Aorta (tissue), 5 donors: ENCODE data around the gene ITCH. TPM values are rescaled to one million over a fixed set of nuclear protein-coding genes. Genes with fewer than 3 reads are reported as not detected.

ENCODE experiments used
- ATAC-seq: fragments of 200-7000 bp; cut with Tn5 transposase; one replicate; pipeline ENCODE4 v1.9.1; 2022; ENCODE audit warnings: moderate library complexity; ENCODE audit not compliant: low FRiP score
- DNase-seq, 2 donors: peaks; one replicate each; pipeline ENCODE4 v3.0.0-alpha.2; 2020
- H3K27ac ChIP-seq, 2 donors: one replicate each; pipeline ENCODE4 v1.5.1; 2013; ENCODE audit warnings: low read length in 2 of 2, mild to moderate bottlenecking in 2 of 2, moderate library complexity in 2 of 2, control low read depth in 1 of 2, inconsistent platforms in 1 of 2, low read depth in 1 of 2
- H3K27me3 ChIP-seq, 2 donors: one replicate each; pipeline ENCODE4 v1.6.1; 2013; ENCODE audit warnings: control low read depth in 1 of 2, low read length in 1 of 2, mild to moderate bottlenecking in 1 of 2, moderate library complexity in 1 of 2; ENCODE audit not compliant: insufficient read depth in 2 of 2, control insufficient read depth in 1 of 2
- H3K36me3 ChIP-seq, 2 donors: one replicate each; pipeline ENCODE4 v1.6.1; 2013; ENCODE audit warnings: control low read depth in 1 of 2, low read length in 1 of 2, mild to moderate bottlenecking in 1 of 2; ENCODE audit not compliant: insufficient read depth in 2 of 2, control insufficient read depth in 1 of 2
- H3K4me1 ChIP-seq, 2 donors: one replicate each; pipeline ENCODE4 v1.6.1; 2013; ENCODE audit warnings: low read length in 2 of 2, control low read depth in 1 of 2, mild to moderate bottlenecking in 1 of 2, moderate library complexity in 1 of 2; ENCODE audit not compliant: insufficient read depth in 2 of 2, control insufficient read depth in 1 of 2
- H3K4me3 ChIP-seq, 2 donors: one replicate each; pipeline ENCODE4 v1.5.1; 2013; ENCODE audit warnings: low read length in 2 of 2, control low read depth in 1 of 2, mild to moderate bottlenecking in 1 of 2
- H3K9me3 ChIP-seq: one replicate; pipeline ENCODE4 v1.6.1; 2013; ENCODE audit warnings: mild to moderate bottlenecking, low read length; ENCODE audit not compliant: control insufficient read depth
- WGBS, 2 donors: extraction: QIAGEN DNeasy Blood & Tissue Kit; methylation state at CpG; one replicate each; pipeline ENCODE4 v1.1.7; 2013; 5-methylcytosine and 5-hydroxymethylcytosine counted together
- intact Hi-C, 2 donors: fragments of 100-400 bp; cut with DNase I; formaldehyde crosslinking; loops; one replicate each; pipeline versions ENCODE4 v1.14.2 to v1.15.0; 2022
- microRNA-seq, 2 donors: library from miRNA; unstranded; fragments of <30 nt; microRNA quantifications; one replicate each; pipeline ENCODE4 v1.2.0, GENCODE V29; 2020
- polyA plus RNA-seq, 2 donors: library from polyadenylated mRNA; stranded (reverse); fragments of 200-250 nt; gene quantifications; one replicate each; pipeline ENCODE4 v1.2.3, GENCODE V29; 2013
- total RNA-seq, 2 donors: library from RNA; stranded (reverse); fragmentation: NEBNext Ultra II Directional; extraction: Animal tissue kit (Norgen Biotek cat#: 25700); gene quantifications; one replicate each; pipeline ENCODE4 v1.2.1, GENCODE V29; 2021
- donor health status: healthy with polysubstance abuse.
- donor health status: Bipolar disorder and iron deficiency.
- donor health status: DM: no; HTN: no; CAD: no.
- donor health status: DM: no; HTN: no; CAD: no.
- donor health status: DM: yes; HTN: yes; CAD: no.

The ITCH gene
- total and polyA plus RNA-seq, 4 donors: 11.7 to 66.2 (median 36.8) TPM

GRCh38 chr20:34553366-34553867, 190.3 kb downstream of the ITCH start:
- Histone ChIP-seq H3K36me3 (no peaks in the 10 kb centered on the region), H3K4me3 (no peak overlapping the region), H3K27me3 (no peaks in the 10 kb centered on the region), H3K9me3 (no peaks in the 10 kb centered on the region), H3K4me1 (no peaks in the 10 kb centered on the region), H3K27ac (peak overlapping the region in 1 of 2 donors; percentile 1)
- intact Hi-C loops: no loop called here
- ATAC-seq (no peak), DNase-seq (no peak)
- 5 to 12% methylated on average over 4 of the region's 4 CpGs for WGBS, 2 donors

- no peaks in the 10 kb centered on the region for H3K4me1 ChIP-seq
- ATAC-seq (no peak), DNase-seq (no peak)
- peak overlapping the region; percentile 31 to 63 for H3K4me3 ChIP-seq
- no peaks in the 10 kb centered on the region for H3K27me3 ChIP-seq
- no peaks in the 10 kb centered on the region for H3K9me3 ChIP-seq
- peak overlapping the region; percentile 15 to 24 for H3K27ac ChIP-seq
- WGBS, 2 donors: 6 to 8% methylated on average over 11 of the region's 11 CpGs
- H3K36me3 ChIP-seq: no peaks in the 10 kb centered on the region
- intact Hi-C loops: loop anchor here in 1 of 2 donors (5.0 kb wide), 1 partner anchor 149 kb away; no protein-coding TSS in a partner anchor
Observed at GRCh38 chr20:34557936-34558319, 194.9 kb downstream of the ITCH start.

GRCh38 chr20:34558320-34559218, 195.5 kb downstream of the ITCH start, which contains the start of gene MAP1LC3A:
Gene MAP1LC3A, plus strand, starts transcription at chr20:34558718. Its CDS starts 151 bp downstream, at chr20:34558869.
- peak within 1 kb of the TSS; percentile 62 to 81 for H3K27ac ChIP-seq
- peak within 1 kb of the TSS; percentile 63 to 71 for H3K4me3 ChIP-seq
- DNase-seq (peak; percentile 97 to 99), ATAC-seq (peak; percentile 97)
- H3K27me3 ChIP-seq: no peaks in the 10 kb centered on the region
- no peaks in the 10 kb centered on the region for H3K36me3 ChIP-seq
- intact Hi-C loops: loop anchor here in 1 of 2 donors (5.0 kb wide), 1 partner anchor 149 kb away; no protein-coding TSS in a partner anchor
- 0 to 2% methylated on average over 97 to 103 of the region's 103 CpGs for WGBS, 2 donors
- no peaks in the 10 kb centered on the region for H3K4me1 ChIP-seq
- H3K9me3 ChIP-seq: no peaks in the 10 kb centered on the region

- WGBS, 2 donors: 58 to 61% methylated on average over 40 to 43 of the region's 43 CpGs
- no peaks in the 10 kb centered on the region for H3K9me3 ChIP-seq
- no peaks in the 10 kb centered on the region for H3K4me1 ChIP-seq
- H3K27me3 ChIP-seq: no peaks in the 10 kb centered on the region
- DNase-seq (no peak), ATAC-seq (peak; percentile 13)
- peak overlapping the region; percentile 43 to 71 for H3K4me3 ChIP-seq
- intact Hi-C loops: loop anchor here (5.0 kb wide), 1 partner anchor 148 kb away; no protein-coding TSS in a partner anchor
- H3K27ac ChIP-seq: peak overlapping the region; percentile 62 to 64
- no peaks in the 10 kb centered on the region for H3K36me3 ChIP-seq
Observed at GRCh38 chr20:34559311-34560140, 196.5 kb downstream of the ITCH start.

GRCh38 chr20:34560141-34560523, 197.1 kb downstream of the ITCH start:
- DNase-seq: no peak
- no peak overlapping the region for H3K4me3 ChIP-seq
- no peaks in the 10 kb centered on the region for H3K27me3 ChIP-seq
- no peaks in the 10 kb centered on the region for H3K36me3 ChIP-seq
- 80 to 83% methylated on average over 12 of the region's 12 CpGs for WGBS, 2 donors
- intact Hi-C loops: loop anchor here in 1 of 2 donors (5.0 kb wide), 1 partner anchor 147 kb away; no protein-coding TSS in a partner anchor
- H3K27ac ChIP-seq: no peak overlapping the region
- peak; percentile 0 for ATAC-seq
- H3K9me3 ChIP-seq: no peaks in the 10 kb centered on the region
- no peaks in the 10 kb centered on the region for H3K4me1 ChIP-seq

GRCh38 chr20:34560614-34561013, 197.5 kb downstream of the ITCH start:
- no peaks in the 10 kb centered on the region for H3K9me3 ChIP-seq
- H3K4me3 ChIP-seq: no peak overlapping the region
- H3K27me3 ChIP-seq: no peaks in the 10 kb centered on the region
- no peaks in the 10 kb centered on the region for H3K36me3 ChIP-seq
- H3K4me1 ChIP-seq: no peaks in the 10 kb centered on the region
- ATAC-seq (no peak), DNase-seq (no peak)
- WGBS, 2 donors: 77 to 87% methylated on average over 7 of the region's 7 CpGs
- H3K27ac ChIP-seq: no peak overlapping the region
- intact Hi-C loops: loop anchor here in 1 of 2 donors (5.0 kb wide), 1 partner anchor 147 kb away; no protein-coding TSS in a partner anchor

Small RNA genes lying within 50 kb of the gene (microRNA-seq; reads per million reads assigned to microRNA genes)
- gene MIR644A: 0 reads per million in 2 donors

Other genes with a start within 250 kb of the ITCH start
- not detected for gene ASIP, start 121.8 kb upstream of the ITCH start, total RNA-seq
- gene ASIP, start 121.8 kb upstream of the ITCH start, polyA plus RNA-seq: not detected
- gene AHCY, start 59.9 kb upstream of the ITCH start, total RNA-seq: 10 to 100 TPM; 31.8 to 37.9 TPM
- 10 to 100 TPM; 38.1 to 53.0 TPM for gene AHCY, start 59.9 kb upstream of the ITCH start, polyA plus RNA-seq
- gene DYNLRB1, start 153.1 kb downstream of the ITCH start, total RNA-seq: 100 to 1,000 TPM; 120 to 143 TPM
- 100 to 1,000 TPM; 302 to 305 TPM for gene DYNLRB1, start 153.1 kb downstream of the ITCH start, polyA plus RNA-seq
- 10 to 100 TPM; 45.0 to 46.1 TPM for gene MAP1LC3A, start 195.4 kb downstream of the ITCH start, total RNA-seq
- 10 to 100 TPM; 32.6 to 92.9 TPM for gene MAP1LC3A, start 195.4 kb downstream of the ITCH start, polyA plus RNA-seq